ENCODE measurements around the gene ANKRD27.

ANKRD27 gene

DNA sequence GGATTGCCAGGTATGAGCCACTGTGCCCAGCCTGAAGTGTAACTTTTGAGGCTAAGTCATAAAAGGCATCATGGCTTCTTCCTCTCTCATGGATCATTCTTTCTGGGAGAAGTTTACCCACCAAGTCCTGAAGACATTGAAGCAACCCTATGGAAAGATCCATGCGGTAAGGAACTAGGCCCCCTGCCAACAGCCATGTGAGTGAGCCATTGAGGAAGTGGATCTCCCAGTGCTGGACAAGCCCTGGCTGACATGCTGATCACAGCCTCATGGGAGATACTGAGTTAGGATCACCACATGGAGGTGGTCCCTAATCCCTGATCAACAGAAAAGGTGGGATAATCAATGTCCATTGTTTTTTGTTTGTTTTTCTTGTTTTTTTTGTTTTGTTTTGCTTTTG, 13.3 kb upstream of the ANKRD27 start:
- H3K36me3 ChIP-seq (ENCODE audit: control insufficient read depth, insufficient read depth, low read length), result no peaks in the 10 kb centered on the region
- no peak overlapping the region for H3K9ac ChIP-seq (ENCODE audit: low read length)
- no peaks in the 10 kb centered on the region; the same call in 1 of the 2 replicates for H3K9me3 ChIP-seq (ENCODE audit: control insufficient read depth, insufficient read depth, low read depth, low read length)
- peaks cover 4% of the 10 kb centered on the region for H3K4me1 ChIP-seq (ENCODE audit: control insufficient read depth, insufficient read depth, low read length)
- no peak overlapping the region for H3K27ac ChIP-seq (ENCODE audit: low read depth, low read length)
- H3K4me3 ChIP-seq (ENCODE audit: low read depth, low read length), result no peak overlapping the region
- H3K27me3 ChIP-seq (ENCODE audit: control insufficient read depth, insufficient read depth, low read length), result peaks cover 12% of the 10 kb centered on the region

DNA sequence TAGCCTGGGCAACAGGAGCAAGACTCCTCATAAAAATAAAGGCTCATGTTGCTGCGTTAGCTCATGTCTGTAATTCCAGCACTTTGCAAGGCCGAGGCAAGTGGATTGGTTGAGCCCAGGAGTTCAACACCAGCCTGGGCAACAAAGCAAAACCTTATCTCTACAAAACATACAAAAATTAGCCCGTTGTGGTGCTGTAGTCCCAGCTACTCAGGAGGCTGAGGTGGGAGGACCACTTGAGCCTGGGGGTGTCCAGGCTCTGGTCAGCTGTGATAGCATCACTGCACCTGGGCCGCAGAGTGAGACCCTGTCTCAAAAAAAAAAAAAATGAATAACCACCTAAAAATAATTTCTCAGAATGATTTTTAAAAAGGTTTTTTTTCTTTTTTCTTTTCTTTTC, 12.7 kb upstream of the ANKRD27 start:
- H3K27ac ChIP-seq (ENCODE audit: low read depth, low read length), result no peak overlapping the region
- H3K9ac ChIP-seq (ENCODE audit: low read length), result no peak overlapping the region
- no peaks in the 10 kb centered on the region for H3K36me3 ChIP-seq (ENCODE audit: control insufficient read depth, insufficient read depth, low read length)
- peaks cover 7% of the 10 kb centered on the region for H3K27me3 ChIP-seq (ENCODE audit: control insufficient read depth, insufficient read depth, low read length)
- H3K4me1 ChIP-seq (ENCODE audit: control insufficient read depth, insufficient read depth, low read length), result peaks cover 3% of the 10 kb centered on the region
- H3K9me3 ChIP-seq (ENCODE audit: control insufficient read depth, insufficient read depth, low read depth, low read length), result no peaks in the 10 kb centered on the region
- H3K4me3 ChIP-seq (ENCODE audit: low read depth, low read length), result no peak overlapping the region

- Histone ChIP-seq H3K9me3 (ENCODE audit: control insufficient read depth, insufficient read depth, low read depth, low read length) (no peaks in the 10 kb centered on the region), H3K27me3 (ENCODE audit: control insufficient read depth, insufficient read depth, low read length) (peaks cover 3% of the 10 kb centered on the region; the same call in 1 of the 2 replicates), H3K27ac (ENCODE audit: low read depth, low read length) (no peak overlapping the region), H3K4me1 (ENCODE audit: control insufficient read depth, insufficient read depth, low read length) (no peaks in the 10 kb centered on the region), H3K4me3 (ENCODE audit: low read depth, low read length) (no peak overlapping the region), H3K36me3 (ENCODE audit: control insufficient read depth, insufficient read depth, low read length) (no peaks in the 10 kb centered on the region), H3K9ac (ENCODE audit: low read length) (no peak overlapping the region)
Observed at GRCh38 chr19:32686847-32687475, 12.0 kb upstream of the ANKRD27 start.

DNA sequence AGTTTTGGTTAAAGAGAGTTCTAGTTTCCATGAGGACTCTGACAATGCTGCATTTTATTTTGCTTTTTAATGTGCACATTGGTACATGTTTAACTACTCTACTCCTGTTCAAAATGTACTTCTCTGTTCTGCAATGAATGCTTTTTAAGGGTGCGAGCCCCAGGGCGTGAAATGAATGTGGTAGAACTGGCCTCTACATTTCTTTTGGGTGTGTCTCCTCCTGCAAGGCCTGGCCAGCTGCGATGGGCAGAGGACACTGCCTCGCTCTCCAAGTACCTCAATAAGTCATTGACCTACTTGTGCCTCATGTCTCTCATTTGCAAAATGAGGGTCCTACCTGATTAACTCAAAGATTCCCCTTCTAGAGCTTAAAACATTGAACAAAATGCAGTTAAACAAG, 7.3 kb upstream of the ANKRD27 start:
- H3K27ac ChIP-seq (ENCODE audit: low read depth, low read length), result no peak overlapping the region
- peaks cover 13% of the 10 kb centered on the region for H3K27me3 ChIP-seq (ENCODE audit: control insufficient read depth, insufficient read depth, low read length)
- H3K36me3 ChIP-seq (ENCODE audit: control insufficient read depth, insufficient read depth, low read length), result no peaks in the 10 kb centered on the region
- H3K4me1 ChIP-seq (ENCODE audit: control insufficient read depth, insufficient read depth, low read length), result peaks cover 6% of the 10 kb centered on the region
- no peak overlapping the region for H3K9ac ChIP-seq (ENCODE audit: low read length)
- H3K9me3 ChIP-seq (ENCODE audit: control insufficient read depth, insufficient read depth, low read depth, low read length), result no peaks in the 10 kb centered on the region
- no peak overlapping the region for H3K4me3 ChIP-seq (ENCODE audit: low read depth, low read length)

GRCh38 chr19:32680986-32681385, 6.0 kb upstream of the ANKRD27 start:
- Histone ChIP-seq H3K4me3 (ENCODE audit: low read depth, low read length) (no peak overlapping the region), H3K27me3 (ENCODE audit: control insufficient read depth, insufficient read depth, low read length) (peaks cover 26% of the 10 kb centered on the region), H3K27ac (ENCODE audit: low read depth, low read length) (no peak overlapping the region), H3K36me3 (ENCODE audit: control insufficient read depth, insufficient read depth, low read length) (no peaks in the 10 kb centered on the region), H3K9me3 (ENCODE audit: control insufficient read depth, insufficient read depth, low read depth, low read length) (no peaks in the 10 kb centered on the region), H3K4me1 (ENCODE audit: control insufficient read depth, insufficient read depth, low read length) (peaks cover 11% of the 10 kb centered on the region), H3K9ac (ENCODE audit: low read length) (no peak overlapping the region)

DNA sequence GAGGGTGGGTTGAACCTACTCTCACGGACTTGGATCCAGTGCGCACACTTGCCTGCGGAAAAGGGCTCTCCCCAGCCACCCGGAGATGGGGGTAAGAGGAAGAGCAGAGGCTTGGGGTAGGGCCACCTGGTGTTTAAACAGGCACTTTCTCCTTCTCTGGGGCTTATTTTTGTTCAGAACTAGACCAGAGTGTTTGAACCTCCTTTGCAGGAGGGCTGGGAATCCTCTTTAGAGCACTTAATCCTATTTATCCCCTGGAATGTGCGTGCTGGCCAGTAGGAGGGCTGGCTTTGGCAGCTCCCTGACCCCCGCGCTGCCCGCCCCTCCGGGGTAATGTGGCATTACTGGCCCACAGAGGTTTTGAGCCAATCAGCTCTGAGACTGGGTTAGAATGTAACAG, 2.7 kb upstream of the ANKRD27 start:
- Histone ChIP-seq H3K27ac (ENCODE audit: low read depth, low read length) (no peak overlapping the region), H3K9me3 (ENCODE audit: control insufficient read depth, insufficient read depth, low read depth, low read length) (no peaks in the 10 kb centered on the region), H3K36me3 (ENCODE audit: control insufficient read depth, insufficient read depth, low read length) (no peaks in the 10 kb centered on the region), H3K4me3 (ENCODE audit: low read depth, low read length) (peak overlapping the region; percentile 99), H3K9ac (ENCODE audit: low read length) (no peak overlapping the region), H3K27me3 (ENCODE audit: control insufficient read depth, insufficient read depth, low read length) (peaks cover 36% of the 10 kb centered on the region), H3K4me1 (ENCODE audit: control insufficient read depth, insufficient read depth, low read length) (peaks cover 11% of the 10 kb centered on the region)

DNA sequence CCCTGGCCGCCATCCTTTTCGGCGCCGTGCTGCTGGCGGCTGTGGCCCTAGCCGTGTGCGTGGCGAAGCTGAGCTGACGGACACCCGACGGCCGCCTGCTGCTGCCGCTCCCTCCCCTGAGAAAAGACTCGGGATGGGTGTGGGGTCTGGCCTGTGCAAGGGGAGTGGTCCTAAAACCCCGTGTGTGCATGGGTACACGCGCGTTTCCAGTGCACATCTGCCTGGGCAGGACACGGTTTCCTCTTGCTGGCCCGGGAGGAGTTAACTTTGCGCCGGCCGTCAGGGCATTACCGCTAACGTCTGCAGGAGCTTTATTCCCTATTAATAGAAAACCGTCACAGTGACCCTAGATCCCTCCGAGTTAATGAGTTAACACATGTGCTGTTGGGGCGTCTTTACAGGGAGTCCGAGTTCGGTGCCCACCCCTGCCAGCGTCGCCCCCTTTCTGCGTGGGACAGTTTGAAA, 1.9 kb upstream of the ANKRD27 start:
- H3K9ac ChIP-seq (ENCODE audit: low read length), result no peak overlapping the region
- H3K4me3 ChIP-seq (ENCODE audit: low read depth, low read length), result peak overlapping the region; percentile 99

GRCh38 chr19:32676186-32676894, 1.4 kb upstream of the ANKRD27 start:
- Histone ChIP-seq H3K27ac (ENCODE audit: low read depth, low read length) (no peak overlapping the region), H3K9me3 (ENCODE audit: control insufficient read depth, insufficient read depth, low read depth, low read length) (no peaks in the 10 kb centered on the region), H3K9ac (ENCODE audit: low read length) (peak overlapping the region; percentile 9), H3K4me3 (ENCODE audit: low read depth, low read length) (peak overlapping the region; percentile 99), H3K36me3 (ENCODE audit: control insufficient read depth, insufficient read depth, low read length) (no peaks in the 10 kb centered on the region), H3K4me1 (ENCODE audit: control insufficient read depth, insufficient read depth, low read length) (peaks cover 11% of the 10 kb centered on the region), H3K27me3 (ENCODE audit: control insufficient read depth, insufficient read depth, low read length) (peaks cover 36% of the 10 kb centered on the region)

More for the DNA sequence above, 1.9 kb upstream of the ANKRD27 start:
- H3K9me3 ChIP-seq (ENCODE audit: control insufficient read depth, insufficient read depth, low read depth, low read length), result no peaks in the 10 kb centered on the region
- no peaks in the 10 kb centered on the region for H3K36me3 ChIP-seq (ENCODE audit: control insufficient read depth, insufficient read depth, low read length)
- no peak overlapping the region for H3K27ac ChIP-seq (ENCODE audit: low read depth, low read length)
- H3K27me3 ChIP-seq (ENCODE audit: control insufficient read depth, insufficient read depth, low read length), result peaks cover 36% of the 10 kb centered on the region
- peaks cover 11% of the 10 kb centered on the region for H3K4me1 ChIP-seq (ENCODE audit: control insufficient read depth, insufficient read depth, low read length)

DNA sequence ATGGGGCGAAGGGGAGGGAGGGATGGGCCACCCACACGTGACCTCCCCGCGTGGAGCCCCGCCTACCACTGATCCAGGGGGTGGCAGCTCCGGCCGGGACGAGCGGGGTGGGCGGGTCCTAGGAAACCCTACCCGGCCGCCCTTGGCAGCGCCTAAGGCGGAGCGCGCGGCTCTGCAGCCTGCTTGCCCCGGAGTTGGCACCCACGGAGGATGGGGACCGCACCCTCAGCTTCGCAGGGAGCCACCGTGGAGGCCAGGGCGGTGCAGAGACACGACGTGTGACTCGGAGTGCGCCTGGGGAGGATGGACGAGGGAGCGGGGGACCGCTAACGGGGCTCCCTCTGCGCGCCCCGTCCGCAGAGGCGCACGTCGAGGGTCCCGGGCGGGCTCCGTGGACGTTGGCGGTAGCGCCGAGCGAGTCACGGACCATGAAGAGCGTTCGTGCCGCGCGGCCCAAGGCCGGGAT, 773 bp upstream of the ANKRD27 start, which contains the start of gene RGS9BP:
TSS of gene RGS9BP (plus strand) at position 129 of the 466 bp plus-strand sequence. CDS start 416 bp downstream, outside the sequence.
- no peaks in the 10 kb centered on the region for H3K9me3 ChIP-seq (ENCODE audit: control insufficient read depth, insufficient read depth, low read depth, low read length)
- H3K27me3 ChIP-seq (ENCODE audit: control insufficient read depth, insufficient read depth, low read length), result peaks cover 36% of the 10 kb centered on the region
- peaks cover 11% of the 10 kb centered on the region for H3K4me1 ChIP-seq (ENCODE audit: control insufficient read depth, insufficient read depth, low read length)
- H3K36me3 ChIP-seq (ENCODE audit: control insufficient read depth, insufficient read depth, low read length), result no peaks in the 10 kb centered on the region; the same call in 1 of the 2 replicates
- peak within 1 kb of the TSS; percentile 99 for H3K4me3 ChIP-seq (ENCODE audit: low read depth, low read length)
- H3K9ac ChIP-seq (ENCODE audit: low read length), result peak within 1 kb of the TSS; percentile 71
- H3K27ac ChIP-seq (ENCODE audit: low read depth, low read length), result no peak within 1 kb of the TSS

GRCh38 chr19:32674153-32674930, 638 bp downstream of the ANKRD27 start:
- Histone ChIP-seq H3K4me1 (ENCODE audit: control insufficient read depth, insufficient read depth, low read length) (peaks cover 11% of the 10 kb centered on the region), H3K4me3 (ENCODE audit: low read depth, low read length) (peak overlapping the region; percentile 99), H3K27me3 (ENCODE audit: control insufficient read depth, insufficient read depth, low read length) (peaks cover 36% of the 10 kb centered on the region), H3K9me3 (ENCODE audit: control insufficient read depth, insufficient read depth, low read depth, low read length) (no peaks in the 10 kb centered on the region), H3K36me3 (ENCODE audit: control insufficient read depth, insufficient read depth, low read length) (peaks cover 2% of the 10 kb centered on the region; the same call in 1 of the 2 replicates), H3K9ac (ENCODE audit: low read length) (peak overlapping the region; percentile 71), H3K27ac (ENCODE audit: low read depth, low read length) (no peak overlapping the region)
